T47D (cell line): ENCODE results near the gene APELA.

Experiments used
- DNase-seq, 2 experiments: peaks; one replicate each; pipeline versions ENCODE4 v3.0.0 to v3.0.0-alpha.2; 2011 to 2012; ENCODE audit warnings: low read depth in 1 of 2, low spot score in 1 of 2
- JUND ChIP-seq: IDR thresholded peaks from 2 replicates; pipeline ENCODE4 v1.6.1; 2012; ENCODE audit warnings: low read depth
- in situ Hi-C: cut with HindIII; loops from 2 replicates; pipeline ENCODE4 v1.10.0; 2016; ENCODE audit warnings: low sequenced_read_pairs, low pct_unique_long_range_greater_than_20kb

Gene APELA, protein sequence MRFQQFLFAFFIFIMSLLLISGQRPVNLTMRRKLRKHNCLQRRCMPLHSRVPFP

DNA sequence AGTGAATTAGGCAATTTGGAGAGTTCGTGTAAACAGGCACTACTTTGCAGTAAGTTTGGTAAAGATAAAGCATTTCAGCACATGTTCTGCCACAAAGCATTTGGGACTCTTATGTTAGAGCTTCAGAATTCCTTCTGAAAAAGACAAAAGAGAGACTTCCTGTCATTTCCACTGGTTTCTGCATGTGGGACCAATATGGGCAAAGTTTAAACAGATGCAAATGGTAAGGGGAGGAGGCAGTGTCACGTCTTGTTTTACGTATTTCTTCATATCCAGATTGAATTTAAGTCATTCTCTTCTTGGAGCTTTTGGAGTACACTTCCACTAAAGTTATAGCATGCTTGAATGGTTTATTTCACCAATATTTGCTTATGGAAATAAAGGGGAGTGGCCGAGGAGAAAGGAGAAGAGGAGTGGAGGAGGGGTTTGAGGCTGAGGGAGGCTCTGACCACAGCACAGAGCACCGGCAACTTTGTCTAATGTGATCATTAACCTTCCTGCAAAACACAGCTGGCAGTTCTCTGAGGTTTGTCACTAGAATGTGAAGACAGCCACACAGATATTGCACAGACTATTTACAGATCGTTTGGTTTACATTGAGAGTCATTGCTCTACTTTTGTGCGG lies at the start of gene APELA:
TSS of gene APELA (plus strand) at position 479 of the 625 bp plus-strand sequence. CDS start 154 bp downstream, outside the sequence.
- TF ChIP-seq JUND: no peak
- peak in 1 of 2 experiments; percentile 13 for DNase-seq
- in situ Hi-C loops: no loop called here

DNA sequence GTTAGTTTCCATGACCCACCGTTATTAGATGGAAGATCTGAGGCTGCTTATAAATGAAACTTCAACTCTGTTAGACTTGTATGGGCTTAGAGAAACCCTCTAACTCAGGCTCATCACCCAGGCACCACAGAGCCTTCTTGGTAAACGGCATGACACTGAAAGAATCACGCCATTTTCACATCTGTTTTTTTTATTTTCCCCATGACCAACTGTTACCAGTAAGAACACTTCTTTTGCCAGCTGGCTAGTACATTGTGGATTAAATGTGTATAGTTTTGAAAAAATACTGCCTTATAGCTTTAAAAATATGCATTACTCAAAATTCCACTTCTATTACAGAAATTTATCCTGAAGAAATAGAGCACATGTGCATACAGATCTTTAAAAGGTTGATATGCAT lies 48.0 kb upstream of the APELA start:
- no peak for TF ChIP-seq JUND
- no peak for DNase-seq
- in situ Hi-C loops: no loop called here

DNA sequence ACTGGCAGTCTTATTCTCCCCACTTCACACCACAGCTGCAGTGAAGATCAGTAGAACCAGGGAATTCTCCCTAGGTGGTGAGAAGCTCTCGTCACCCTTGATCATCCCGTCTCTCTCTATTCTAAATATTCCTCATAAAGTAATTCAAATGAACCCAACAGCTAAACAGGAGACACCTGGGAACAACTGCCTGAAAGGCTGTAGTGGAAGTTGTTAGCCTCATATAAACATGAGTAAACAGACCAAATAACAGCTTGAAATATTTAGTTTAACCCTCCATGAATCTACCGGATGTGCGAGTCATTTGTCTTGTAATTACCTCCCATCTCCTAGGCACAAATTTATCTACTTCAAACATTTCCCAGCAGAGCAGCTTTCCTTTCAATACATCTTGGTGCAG lies 30.4 kb upstream of the APELA start:
- TF ChIP-seq JUND: no peak
- DNase-seq: no peak
- in situ Hi-C loops: no loop called here

DNA sequence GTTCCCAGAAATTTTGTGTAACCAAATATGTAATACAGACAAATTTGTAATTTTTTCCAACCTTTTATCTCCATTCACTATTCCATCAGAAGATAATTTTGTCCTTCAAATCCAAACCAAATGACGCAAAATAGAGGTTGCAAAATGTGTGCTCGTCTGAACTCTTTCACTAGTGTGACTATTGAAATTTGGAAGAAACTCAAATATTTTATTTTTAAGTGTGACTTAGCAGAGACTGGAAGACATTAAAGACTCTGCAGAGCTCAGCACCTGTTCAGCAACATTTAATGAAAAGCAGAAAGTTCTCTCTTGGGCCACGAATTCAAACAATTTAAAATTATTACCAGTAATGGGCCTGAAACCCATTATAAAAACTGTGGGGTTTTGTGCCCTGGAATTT lies 30.0 kb upstream of the APELA start:
- no peak for DNase-seq
- TF ChIP-seq JUND: no peak
- in situ Hi-C loops: no loop called here

DNA sequence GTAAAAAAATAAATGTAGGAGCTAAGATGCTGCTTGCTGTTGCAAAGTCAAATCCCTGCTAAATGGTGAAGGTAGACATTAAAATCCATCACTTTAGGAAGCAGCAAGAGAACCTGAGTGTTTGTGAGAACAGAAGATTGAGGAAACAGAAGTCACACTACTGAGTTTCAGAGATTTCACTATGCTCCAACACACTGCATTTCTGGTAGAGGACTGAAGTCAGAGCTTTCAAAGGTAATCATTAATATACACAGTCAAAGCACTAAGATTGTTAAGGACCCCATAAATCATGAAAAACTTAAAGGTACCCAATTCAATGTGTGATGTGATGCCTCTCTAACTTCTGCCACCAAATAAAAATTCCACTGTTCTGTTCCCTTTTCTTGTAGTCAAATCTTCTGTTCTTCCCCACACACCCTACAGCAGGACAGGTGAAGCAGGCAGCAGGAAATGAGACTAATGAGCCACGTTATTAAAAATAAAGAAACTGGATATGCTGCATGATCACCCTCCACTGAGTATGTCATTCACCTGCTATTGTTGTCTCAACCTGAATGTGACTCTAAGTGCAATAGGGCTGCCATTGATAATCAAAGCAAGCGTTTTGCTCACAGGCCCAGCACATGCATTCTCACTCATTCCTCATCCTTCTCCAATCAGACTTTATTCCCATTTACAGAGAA lies 28.9 kb upstream of the APELA start:
- no peak for TF ChIP-seq JUND
- in situ Hi-C loops: no loop called here
- no peak for DNase-seq

DNA sequence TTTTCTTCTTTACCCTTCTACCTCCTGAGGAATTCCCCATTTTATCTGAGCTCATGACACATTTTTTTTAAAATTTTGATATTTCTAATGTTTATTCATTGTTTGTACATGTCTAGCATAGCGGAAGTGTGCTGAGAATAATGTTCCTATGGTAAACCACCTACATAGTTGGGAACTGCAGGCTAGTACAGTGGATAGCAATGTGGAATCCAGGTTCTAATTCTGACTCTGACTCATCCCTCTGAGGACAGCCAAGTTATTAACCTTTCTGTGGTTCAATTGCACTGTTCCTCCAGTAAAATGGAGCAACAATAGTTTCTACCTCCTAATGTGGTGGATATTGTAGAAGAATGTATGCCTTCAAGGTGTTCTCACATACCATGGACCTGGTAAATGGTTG lies 20.6 kb upstream of the APELA start:
- in situ Hi-C loops: no loop called here
- TF ChIP-seq JUND: no peak
- no peak for DNase-seq

DNA sequence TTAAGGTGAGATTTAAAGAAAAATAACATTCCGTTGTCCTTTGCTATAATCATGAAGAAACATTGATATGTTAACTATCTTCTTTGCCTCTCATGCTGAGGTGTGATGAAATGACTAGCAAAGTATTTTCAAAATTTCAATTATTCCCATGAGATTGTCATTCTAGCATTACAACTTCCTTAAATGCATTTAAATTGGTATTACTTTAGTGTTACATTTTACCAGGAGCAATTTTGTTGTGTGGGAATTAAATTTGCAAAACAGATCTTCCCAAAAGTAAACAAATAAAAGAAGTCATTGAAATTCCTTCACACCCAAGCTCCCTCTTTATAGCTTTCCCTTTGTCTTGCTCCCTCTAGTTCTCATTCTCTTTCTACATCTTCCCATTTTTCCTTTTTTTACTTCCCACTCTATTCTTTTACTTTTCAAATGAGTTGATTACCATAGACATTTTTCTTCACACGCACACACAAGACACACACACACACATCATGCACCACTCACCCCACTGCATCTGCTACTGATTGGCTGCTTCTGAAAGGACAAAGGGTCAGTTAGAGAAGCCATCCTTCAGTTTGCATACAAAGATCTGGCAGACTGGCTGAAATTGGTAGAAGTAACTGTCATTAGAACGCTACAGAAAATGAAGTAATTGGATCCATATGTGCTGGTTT lies 10.0 kb upstream of the APELA start:
- in situ Hi-C loops: no loop called here
- no peak for TF ChIP-seq JUND
- no peak for DNase-seq

DNA sequence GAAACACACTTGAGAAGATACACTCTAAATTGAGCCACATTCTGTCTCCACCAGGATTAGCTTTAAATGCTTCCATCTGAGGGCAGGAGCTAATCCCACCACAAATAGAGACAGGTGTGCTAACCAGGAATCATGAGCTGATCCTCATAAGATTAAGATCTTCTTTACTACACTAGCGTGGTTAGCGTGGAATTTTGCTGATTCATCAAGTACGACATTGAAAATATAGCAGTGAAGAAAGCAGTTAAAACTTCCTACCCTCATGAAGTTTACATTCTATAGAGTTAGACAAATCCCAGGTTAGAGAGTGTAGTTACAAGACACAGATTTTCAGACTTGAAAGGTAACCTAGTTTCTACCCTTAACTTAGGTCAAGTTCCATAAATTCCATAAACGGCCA lies 5.3 kb upstream of the APELA start:
- in situ Hi-C loops: no loop called here
- no peak for TF ChIP-seq JUND
- DNase-seq: peak in 1 of 2 experiments; percentile 29

DNA sequence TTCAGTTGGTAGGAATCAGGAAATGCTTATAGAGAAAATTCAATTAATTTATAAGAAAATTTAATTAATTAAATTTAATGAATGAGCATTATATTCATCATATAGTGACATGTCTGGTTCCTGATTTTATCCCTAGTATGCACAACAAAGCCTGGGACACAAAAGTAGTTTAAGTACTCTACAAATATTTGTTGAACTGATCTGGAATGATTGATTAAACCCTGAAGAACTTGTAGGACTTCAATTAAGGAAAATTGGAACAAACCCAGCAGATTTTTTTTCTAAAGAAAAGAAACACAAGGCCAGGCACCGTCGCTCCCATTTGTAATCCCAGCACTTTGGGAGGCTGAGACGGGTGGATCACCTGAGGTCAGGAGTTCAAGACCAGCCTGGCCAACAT lies 4.5 kb upstream of the APELA start:
- TF ChIP-seq JUND: 0 out of 2 replicates have a peak, but pooled peaks have one; percentile 15
- peak in 1 of 2 experiments; percentile 77 for DNase-seq
- in situ Hi-C loops: no loop called here

DNA sequence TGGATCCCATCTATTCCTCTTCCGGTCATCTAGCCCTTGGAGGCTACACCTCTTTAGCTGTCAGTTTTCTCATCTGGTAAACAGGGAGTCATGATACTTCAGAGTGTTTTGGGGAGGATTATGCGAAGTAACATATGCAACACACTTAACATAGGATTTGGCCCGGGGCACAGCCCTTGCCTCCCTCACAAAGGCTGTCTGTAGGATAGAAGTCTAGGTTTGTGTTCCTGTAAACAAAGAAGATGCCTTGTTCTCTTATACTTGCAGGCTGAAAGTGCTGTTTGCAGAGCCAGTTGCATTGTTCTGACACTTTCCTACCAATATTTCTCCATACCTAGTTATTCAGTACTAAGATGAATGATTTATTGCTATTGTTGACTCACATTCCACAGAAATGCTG lies 2.2 kb upstream of the APELA start:
- in situ Hi-C loops: no loop called here
- peak in 1 of 2 experiments; percentile 49 for DNase-seq
- TF ChIP-seq JUND: no peak

DNA sequence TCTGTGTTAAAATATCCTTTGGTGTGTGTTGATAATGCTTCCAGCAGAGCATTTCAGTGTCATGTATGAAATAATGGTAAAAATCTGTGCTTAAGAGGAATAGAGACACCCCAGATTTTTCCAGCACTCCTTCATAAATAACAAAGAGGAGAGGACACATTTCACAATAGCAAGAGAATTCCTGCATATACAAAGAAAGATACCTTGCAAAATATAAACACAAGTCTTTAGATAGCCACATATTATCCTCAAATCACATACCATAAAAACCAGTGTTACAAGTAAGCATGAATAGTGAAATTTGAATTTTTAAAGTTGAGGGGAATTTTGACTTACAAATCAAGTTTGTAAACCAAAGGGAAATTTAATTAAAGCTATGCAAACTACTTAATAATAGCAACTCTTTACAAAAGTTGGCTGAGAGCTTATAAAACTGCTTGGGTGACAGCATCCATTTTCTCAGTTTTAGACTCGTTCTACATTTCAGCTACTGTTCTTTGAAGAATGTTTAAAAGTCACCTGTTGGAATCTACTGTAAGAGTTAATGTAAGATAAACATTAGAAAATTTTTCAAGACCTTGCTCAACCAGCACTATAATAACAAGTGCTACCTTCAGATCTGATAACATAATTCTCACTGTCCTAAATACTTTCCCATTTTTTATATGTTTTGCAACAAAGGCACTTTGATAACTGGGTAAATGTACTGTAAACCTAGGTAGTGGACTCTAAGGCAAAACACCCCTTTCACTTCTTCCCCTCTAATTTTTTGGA lies 3.7 kb downstream of the APELA start:
- DNase-seq: no peak
- in situ Hi-C loops: no loop called here
- no peak for TF ChIP-seq JUND

DNA sequence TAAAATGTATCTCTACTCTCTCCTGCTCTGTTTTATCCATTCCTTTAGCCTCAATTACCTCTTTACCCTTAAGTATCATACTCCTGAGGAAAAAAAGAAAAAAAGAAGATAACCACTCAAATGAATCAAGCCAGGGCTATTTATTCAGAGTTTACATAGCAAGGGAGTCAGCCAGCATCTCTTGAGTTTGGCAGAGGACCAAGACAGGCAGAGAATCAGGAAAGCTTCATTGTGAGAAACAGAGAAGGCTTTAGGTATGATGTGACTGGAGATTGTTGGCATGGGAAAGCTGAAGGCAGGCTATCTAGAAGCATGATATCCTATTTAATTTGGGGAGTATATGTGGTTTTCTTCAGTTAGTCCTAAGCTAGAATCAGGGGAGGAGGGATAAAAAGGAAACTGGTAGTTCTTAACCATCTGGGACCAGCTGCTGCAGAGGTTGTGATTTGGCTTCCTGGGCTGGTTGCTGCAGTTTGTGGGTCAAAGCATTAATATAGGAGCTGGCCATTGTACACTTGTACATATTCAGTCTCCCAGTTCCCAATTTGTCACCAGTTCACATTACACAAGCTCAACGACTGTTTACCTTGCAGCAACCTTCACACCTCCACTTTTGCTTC lies 11.2 kb downstream of the APELA start:
- in situ Hi-C loops: no loop called here
- TF ChIP-seq JUND: no peak
- DNase-seq: no peak
